ENCODE data around the gene MSH4.

- TF ChIP-seq EZH2 (IDR thresholded peaks at IDR 0.05) = no peak
- no peak for TF ChIP-seq POLR2AphosphoS5 (IDR thresholded peaks at IDR 0.05; ENCODE audit: borderline replicate concordance, low read depth, low read length)
These were observed 41.4 kb downstream of the MSH4 start for GRCh38 chr1:75838079-75838478.
